Fibroblast of pulmonary artery (primary cell): ENCODE data around the gene SLC9A7.

Experiments used
- DNase-seq: peaks from one replicate; pipeline ENCODE4 v3.0.0-alpha.2; 2010; ENCODE audit warnings: low read depth
- H3K4me3 ChIP-seq: replicated peaks from 2 replicates; pipeline ENCODE4 v1.5.1; 2011; ENCODE audit warnings: low read depth, mild to moderate bottlenecking, control low read depth, low read length, moderate library complexity
- CTCF ChIP-seq: IDR thresholded peaks from 2 replicates; pipeline ENCODE4 v1.5.1; 2011; ENCODE audit warnings: mild to moderate bottlenecking, control low read depth, low read length, inconsistent platforms; ENCODE audit errors: missing control alignments

Gene SLC9A7

GRCh38 chrX:46587753-46588171 is 171.2 kb downstream of the SLC9A7 start:
- no peak for TF ChIP-seq CTCF
- DNase-seq = peak; percentile 62
- peak overlapping the region; percentile 17 for H3K4me3 ChIP-seq

GRCh38 chrX:46587158-46587557 is 171.8 kb downstream of the SLC9A7 start:
- peak; percentile 77 for DNase-seq
- peak overlapping the region; percentile 6 for H3K4me3 ChIP-seq
- no peak for TF ChIP-seq CTCF

GRCh38 chrX:46584736-46585135 is 174.2 kb downstream of the SLC9A7 start:
- no peak overlapping the region for H3K4me3 ChIP-seq
- no peak for TF ChIP-seq CTCF
- DNase-seq = no peak

- DNase-seq = peak; percentile 91
- no peak overlapping the region for H3K4me3 ChIP-seq
- no peak for TF ChIP-seq CTCF
Observed at GRCh38 chrX:46582966-46583365, 176.0 kb downstream of the SLC9A7 start.

GRCh38 chrX:46582325-46582724 is 176.6 kb downstream of the SLC9A7 start:
- TF ChIP-seq CTCF = no peak
- no peak overlapping the region for H3K4me3 ChIP-seq
- DNase-seq = peak; percentile 56

- H3K4me3 ChIP-seq = no peak overlapping the region
- TF ChIP-seq CTCF = no peak
- DNase-seq = no peak
Observed at GRCh38 chrX:46580613-46581012, 178.3 kb downstream of the SLC9A7 start.

- DNase-seq = no peak
- TF ChIP-seq CTCF = no peak
- no peak overlapping the region for H3K4me3 ChIP-seq
Observed at GRCh38 chrX:46579250-46579649, 179.7 kb downstream of the SLC9A7 start.
